LNCAP (cell line): ENCODE data around the gene CNTNAP2.

Experiments
- CTCF ChIP-seq: fragments of 450-650 bp; IDR thresholded peaks from 2 replicates; pipeline ENCODE4 v1.5.1; 2017; ENCODE audit warnings: mild to moderate bottlenecking

The CNTNAP2 gene

GRCh38 chr7:148368562-148368961 lies 2252.0 kb downstream of the CNTNAP2 start:
- no peak for TF ChIP-seq CTCF

- no peak for TF ChIP-seq CTCF
Observed at GRCh38 chr7:148371280-148371937, 2254.8 kb downstream of the CNTNAP2 start.

GRCh38 chr7:148374396-148375259 lies 2258.0 kb downstream of the CNTNAP2 start:
- no peak for TF ChIP-seq CTCF

- no peak for TF ChIP-seq CTCF
Observed at GRCh38 chr7:148379677-148380076, 2263.1 kb downstream of the CNTNAP2 start.

- TF ChIP-seq CTCF = no peak
Observed at GRCh38 chr7:148380596-148381419, 2264.2 kb downstream of the CNTNAP2 start.

GRCh38 chr7:148382596-148382995 lies 2266.0 kb downstream of the CNTNAP2 start:
- no peak for TF ChIP-seq CTCF

- no peak for TF ChIP-seq CTCF
Observed at GRCh38 chr7:148383651-148384050, 2267.1 kb downstream of the CNTNAP2 start.
